Measurements from ENCODE around the gene NEUROD6. TPM values are rescaled to one million over a fixed set of nuclear protein-coding genes. Genes with fewer than 3 reads are reported as not detected.

Gene NEUROD6
- total RNA-seq, 1 experiment from 2014 or later, result not detected

DNA sequence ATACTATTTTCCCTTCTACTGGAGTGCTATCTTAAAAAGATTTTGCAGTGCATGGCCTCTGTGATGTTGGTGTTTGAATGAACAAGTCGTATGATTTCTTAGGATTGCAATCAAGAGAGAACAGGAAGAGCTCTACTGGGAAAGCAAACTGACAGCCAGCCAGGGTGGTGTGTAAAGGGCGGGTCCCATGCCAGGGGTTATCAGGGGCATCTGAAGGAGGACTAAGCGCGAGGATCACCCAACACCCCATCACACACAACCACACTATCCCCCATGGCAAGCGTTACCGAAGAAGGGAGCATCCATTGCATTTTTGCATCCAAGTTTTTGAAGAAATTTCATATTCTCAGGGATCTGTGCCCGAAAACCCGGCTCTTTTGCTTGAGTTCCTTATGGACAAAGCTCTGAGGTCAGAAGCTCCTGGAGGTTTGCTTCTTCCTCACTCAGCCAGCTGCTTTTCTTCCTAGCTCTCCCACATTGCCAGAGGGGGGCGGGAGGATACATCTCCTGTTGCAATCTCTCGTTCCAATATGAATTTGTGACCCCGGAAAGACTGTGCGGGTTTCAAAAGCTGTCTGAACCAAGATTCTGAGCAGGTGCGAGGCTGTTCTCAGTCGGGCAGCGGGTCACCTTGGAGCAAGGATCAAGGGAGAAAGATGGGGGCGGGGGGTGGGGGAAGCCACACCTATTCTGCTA is 5.2 kb downstream of the NEUROD6 start (continued):
- TF ChIP-seq CTCF (IDR thresholded peaks at IDR 0.05) (no peak), ESRRA (CRISPR knock-in tag; IDR thresholded peaks at IDR 0.05; ENCODE audit: borderline replicate concordance) (no peak), NR1H2 (CRISPR knock-in tag; IDR thresholded peaks at IDR 0.05) (no peak), PRRX2 (CRISPR knock-in tag; IDR thresholded peaks at IDR 0.05) (no peak), STAT6 (CRISPR knock-in tag; conservative IDR thresholded peaks at IDR 0.05; ENCODE audit: low read depth) (no peak), CBFB (CRISPR knock-in tag; IDR thresholded peaks at IDR 0.05; ENCODE audit: low read depth) (no peak), ZSCAN18 (CRISPR knock-in tag; IDR thresholded peaks at IDR 0.05) (no peak)

- 0 out of 2 replicates have a peak, but pooled peaks cover 2% of the 10 kb centered on the region for H3K4me1 Mint-ChIP-seq
- H3K36me3 Mint-ChIP-seq, result no peaks in the 10 kb centered on the region
- ChIA-PET CTCF (no interaction called here), POLR2A (no interaction called here)
- ATAC-seq (no peak), DNase-seq (ENCODE audit: low spot score) (no peak)
- no peak overlapping the region for H3K27ac Mint-ChIP-seq
- H3K9me3 Mint-ChIP-seq, result no peaks in the 10 kb centered on the region; the same call in 1 of the 2 replicates
- H3K27me3 Mint-ChIP-seq (ENCODE audit: low read depth), result peaks cover 54% of the 10 kb centered on the region
- no peak overlapping the region for H3K4me3 Mint-ChIP-seq
- TF ChIP-seq ZNF416 (CRISPR knock-in tag; IDR thresholded peaks at IDR 0.05) (no peak), AFF4 (CRISPR knock-in tag; IDR thresholded peaks at IDR 0.05; ENCODE audit: borderline replicate concordance) (no peak), TCF7 (CRISPR knock-in tag; IDR thresholded peaks at IDR 0.05; ENCODE audit: low read depth) (no peak), JUN (CRISPR knock-in tag; IDR thresholded peaks at IDR 0.05) (no peak), NR3C1 (CRISPR knock-in tag; conservative IDR thresholded peaks at IDR 0.05; ENCODE audit: low read depth) (no peak), STAT6 (CRISPR knock-in tag; conservative IDR thresholded peaks at IDR 0.05; ENCODE audit: low read depth) (no peak), NFATC4 (CRISPR knock-in tag; IDR thresholded peaks at IDR 0.05) (no peak), ZNF281 (CRISPR knock-in tag; IDR thresholded peaks at IDR 0.05) (no peak), ZNF219 (CRISPR knock-in tag; IDR thresholded peaks at IDR 0.05; ENCODE audit: borderline replicate concordance) (no peak)
- TF ChIP-seq, protein P1, sequence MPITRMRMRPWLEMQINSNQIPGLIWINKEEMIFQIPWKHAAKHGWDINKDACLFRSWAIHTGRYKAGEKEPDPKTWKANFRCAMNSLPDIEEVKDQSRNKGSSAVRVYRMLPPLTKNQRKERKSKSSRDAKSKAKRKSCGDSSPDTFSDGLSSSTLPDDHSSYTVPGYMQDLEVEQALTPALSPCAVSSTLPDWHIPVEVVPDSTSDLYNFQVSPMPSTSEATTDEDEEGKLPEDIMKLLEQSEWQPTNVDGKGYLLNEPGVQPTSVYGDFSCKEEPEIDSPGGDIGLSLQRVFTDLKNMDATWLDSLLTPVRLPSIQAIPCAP (CRISPR knock-in tag; IDR thresholded peaks at IDR 0.05), result no peak
Observed at GRCh38 chr7:31333291-31333690, 7.2 kb downstream of the NEUROD6 start.
